Activated CD4-positive, alpha-beta memory T cell treated with anti-CD3 and anti-CD28 coated beads for 36 hours (primary cell): ENCODE data around the gene TMEM204. TPM values are rescaled to one million over a fixed set of nuclear protein-coding genes. Genes with fewer than 3 reads are reported as not detected.

ENCODE experiments used
- CTCF ChIA-PET: fragments of 350-600 bp; sonication (Branson Sonifier 250); formaldehyde crosslinking; loops from one replicate; lab custom pipeline; 2021; ENCODE audit warnings: antibody characterized with exemption, inconsistent platforms; lab: Charles Lee
- POLR2A ChIA-PET: fragments of 350-600 bp; sonication (Branson Sonifier 250); formaldehyde crosslinking; loops from one replicate; lab custom pipeline; 2021; ENCODE audit warnings: antibody characterized with exemption; lab: Charles Lee
- DNase-seq: peaks from one replicate; pipeline ENCODE4 v3.0.0-alpha.2; 2020
- H3K27ac Mint-ChIP-seq: one replicate; pipeline ENCODE4 v1.8.0; 2021; ENCODE audit warnings: mixed read lengths
- H3K27me3 Mint-ChIP-seq: one replicate; pipeline ENCODE4 v1.8.0; 2021; ENCODE audit warnings: mixed read lengths
- H3K36me3 Mint-ChIP-seq: one replicate; pipeline ENCODE4 v1.8.0; 2021; ENCODE audit warnings: mixed read lengths
- H3K4me1 Mint-ChIP-seq: one replicate; pipeline ENCODE4 v1.8.0; 2021; ENCODE audit warnings: low read depth, mixed read lengths
- H3K4me3 Mint-ChIP-seq: one replicate; pipeline ENCODE4 v1.8.0; 2021; ENCODE audit warnings: mild to moderate bottlenecking, mixed read lengths
- H3K9me3 Mint-ChIP-seq: one replicate; pipeline ENCODE4 v1.8.0; 2021; ENCODE audit warnings: mixed read lengths
- intact Hi-C: fragments of 100-400 bp; cut with micrococcal nuclease; formaldehyde crosslinking; loops from one replicate; pipeline ENCODE4 v1.15.1; 2023
- total RNA-seq, 2 experiments: library from RNA; stranded (reverse); gene quantifications; one replicate each; pipeline ENCODE4 v1.2.3, GENCODE V29; 2021

The TMEM204 gene
- total RNA-seq, 2 experiments from 2014 or later = 14.8 to 15.5 TPM

DNA sequence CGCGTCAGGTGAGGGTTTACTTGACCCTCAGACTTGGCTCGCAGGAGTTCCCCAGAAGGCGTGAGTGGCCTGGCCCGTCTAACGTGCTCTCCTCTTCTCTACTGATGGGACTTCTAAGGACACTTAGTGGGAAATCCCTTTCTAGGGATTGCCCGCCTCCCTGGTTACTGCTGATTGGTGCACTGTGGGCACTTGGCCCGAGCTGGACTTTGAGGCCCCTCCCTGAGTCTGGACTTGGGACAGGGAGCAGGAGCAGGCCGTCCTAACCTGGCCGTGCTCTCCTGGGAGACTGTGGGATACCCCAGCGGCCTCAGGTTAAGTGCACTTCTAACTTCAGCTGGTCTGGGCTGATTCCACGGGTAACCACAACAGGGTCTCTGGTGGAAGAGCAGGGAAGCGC, 63.7 kb downstream of the TMEM204 start:
- CTCF ChIA-PET = no interaction called here
- intact Hi-C loops = no loop called here
- H3K27me3 Mint-ChIP-seq = no peaks in the 10 kb centered on the region
- H3K4me3 Mint-ChIP-seq = no peak overlapping the region
- H3K9me3 Mint-ChIP-seq = no peaks in the 10 kb centered on the region
- H3K27ac Mint-ChIP-seq = no peak overlapping the region
- H3K36me3 Mint-ChIP-seq = peaks cover 3% of the 10 kb centered on the region
- no peak for DNase-seq
- H3K4me1 Mint-ChIP-seq = no peaks in the 10 kb centered on the region
- POLR2A ChIA-PET = no interaction called here

GRCh38 chr16:1601031-1601430, 67.6 kb downstream of the TMEM204 start:
- intact Hi-C loops = no loop called here
- no peak overlapping the region for H3K27ac Mint-ChIP-seq
- no peak for DNase-seq
- POLR2A ChIA-PET = no interaction called here
- no peak overlapping the region for H3K4me3 Mint-ChIP-seq
- no peaks in the 10 kb centered on the region for H3K4me1 Mint-ChIP-seq
- CTCF ChIA-PET = no interaction called here
- H3K27me3 Mint-ChIP-seq = no peaks in the 10 kb centered on the region
- peaks cover 3% of the 10 kb centered on the region for H3K36me3 Mint-ChIP-seq
- no peaks in the 10 kb centered on the region for H3K9me3 Mint-ChIP-seq

- Mint-ChIP-seq H3K9me3 (no peaks in the 10 kb centered on the region), H3K36me3 (peaks cover 3% of the 10 kb centered on the region), H3K4me3 (no peak overlapping the region), H3K27me3 (no peaks in the 10 kb centered on the region), H3K27ac (no peak overlapping the region), H3K4me1 (no peaks in the 10 kb centered on the region)
- ChIA-PET CTCF (no interaction called here), POLR2A (no interaction called here)
- DNase-seq = no peak
- intact Hi-C loops = no loop called here
These were observed 68.0 kb downstream of the TMEM204 start for GRCh38 chr16:1601489-1601888.

DNA sequence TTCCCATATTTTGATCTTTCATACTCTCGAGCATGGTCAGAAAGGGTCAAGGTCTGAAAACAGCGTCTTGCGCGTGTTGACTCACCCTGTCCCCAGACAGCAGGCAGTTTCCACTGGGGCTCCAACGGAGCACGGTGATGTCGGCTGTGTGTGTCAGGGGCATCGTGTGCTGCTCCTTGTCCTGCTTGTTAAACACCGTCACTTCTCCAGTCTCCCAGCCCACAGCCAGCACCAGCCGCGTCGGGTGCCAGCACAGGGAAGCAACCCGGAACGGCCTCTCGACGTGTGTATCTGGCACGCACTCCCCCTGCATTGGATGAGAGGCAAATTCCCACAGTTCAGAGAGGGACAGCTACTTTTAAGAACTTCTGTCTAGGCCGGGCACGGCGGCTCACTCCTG, 68.8 kb downstream of the TMEM204 start:
- Mint-ChIP-seq H3K4me3 (no peak overlapping the region), H3K4me1 (no peaks in the 10 kb centered on the region), H3K36me3 (peaks cover 3% of the 10 kb centered on the region), H3K9me3 (no peaks in the 10 kb centered on the region), H3K27ac (no peak overlapping the region), H3K27me3 (no peaks in the 10 kb centered on the region)
- ChIA-PET POLR2A (no interaction called here), CTCF (no interaction called here)
- intact Hi-C loops = no loop called here
- DNase-seq = no peak

Other genes starting within 250 kb of the TMEM204 start
- gene UBE2I, start 224.0 kb upstream of the TMEM204 start, total RNA-seq = 100 to 1,000 TPM; 248 to 249 TPM
- under 1 TPM; 0.17 to 0.31 TPM for gene BAIAP3, start 200.0 kb upstream of the TMEM204 start, total RNA-seq
- gene TSR3, start 181.8 kb upstream of the TMEM204 start, total RNA-seq = 10 to 100 TPM; 59.6 to 60.8 TPM
- gene GNPTG, start 181.7 kb upstream of the TMEM204 start, total RNA-seq = 10 to 100 TPM; 19.0 to 19.1 TPM
- 10 to 100 TPM; 26.0 to 33.4 TPM for gene UNKL, start 119.0 kb upstream of the TMEM204 start, total RNA-seq
- 10 to 100 TPM; 14.1 to 15.0 TPM for gene UQCC4, start 112.9 kb upstream of the TMEM204 start, total RNA-seq
- gene PERCC1, start 102.6 kb upstream of the TMEM204 start, total RNA-seq = not detected
- 1 to 10 TPM; 1.5 to 3.0 TPM for gene CCDC154, start 89.1 kb upstream of the TMEM204 start, total RNA-seq
- gene CLCN7, start 58.6 kb upstream of the TMEM204 start, total RNA-seq = 10 to 100 TPM; 27.1 to 33.6 TPM
- not detected for gene PTX4, start 44.7 kb upstream of the TMEM204 start, total RNA-seq
- gene TELO2, start 40.3 kb upstream of the TMEM204 start, total RNA-seq = 10 to 100 TPM; 62.6 to 63.2 TPM
- 1 to 10 TPM; 8.4 to 9.5 TPM for gene IFT140, start 78.4 kb downstream of the TMEM204 start, total RNA-seq
- 10 to 100 TPM; 14.5 to 14.6 TPM for gene CRAMP1, start 78.7 kb downstream of the TMEM204 start, total RNA-seq
- 10 to 100 TPM; 62.1 to 65.9 TPM for gene JPT2, start 144.6 kb downstream of the TMEM204 start, total RNA-seq
- 10 to 100 TPM; 51.7 to 56.8 TPM for gene MAPK8IP3, start 172.5 kb downstream of the TMEM204 start, total RNA-seq
- 10 to 100 TPM; 53.0 to 53.1 TPM for gene NME3, start 237.9 kb downstream of the TMEM204 start, total RNA-seq
- gene EME2, start 239.1 kb downstream of the TMEM204 start, total RNA-seq = 10 to 100 TPM; 11.9 to 15.3 TPM
- 100 to 1,000 TPM; 151 to 152 TPM for gene MRPS34, start 239.5 kb downstream of the TMEM204 start, total RNA-seq
- 10 to 100 TPM; 21.2 to 21.8 TPM for gene SPSB3, start 248.9 kb downstream of the TMEM204 start, total RNA-seq
- 10 to 100 TPM; 45.9 to 48.0 TPM for gene NUBP2, start 249.3 kb downstream of the TMEM204 start, total RNA-seq